RWPE1 (cell line): ENCODE measurements around the gene EPS8.
"Not testable (repeated sequence)": the region's sequence is repeated elsewhere in the genome, so short reads cannot be mapped to it uniquely, and the experiment has no call there.

Experiments
- CTCF ChIA-PET: fragments of 350-600 bp; sonication (Branson Sonifier 250); formaldehyde crosslinking; extraction: SDS; loops from one replicate; lab custom pipeline; 2021; lab: Yijun Ruan, JAX
- POLR2A ChIA-PET: fragments of 400-600 bp; formaldehyde crosslinking; extraction: SDS; loops from one replicate; lab custom pipeline; 2020; ENCODE audit warnings: antibody characterized with exemption; ENCODE audit not compliant: low non-redundant PET; lab: Yijun Ruan, JAX
- DNase-seq: peaks from one replicate; pipeline ENCODE4 v3.0.0; 2012; ENCODE audit warnings: low spot score
- H3K27ac ChIP-seq: fragments of 450-650 bp; 2 replicates; pipeline ENCODE4 v1.5.1; 2017
- CTCF ChIP-seq: fragments of 450-650 bp; conservative IDR thresholded peaks from 2 replicates; pipeline ENCODE4 v1.5.1; 2017; ENCODE audit warnings: low read depth, mild to moderate bottlenecking

Gene EPS8

GRCh38 chr12:15769586-15769985 lies 19.6 kb downstream of the EPS8 start:
- no peak for TF ChIP-seq CTCF
- POLR2A ChIA-PET, result no interaction called here
- CTCF ChIA-PET, result no interaction called here
- H3K27ac ChIP-seq, result no peak overlapping the region
- DNase-seq, result no peak

- POLR2A ChIA-PET, result no interaction called here
- TF ChIP-seq CTCF, result no peak
- H3K27ac ChIP-seq, result no peak overlapping the region
Measured at GRCh38 chr12:15767301-15767700, 21.9 kb downstream of the EPS8 start.

GRCh38 chr12:15763328-15763727 lies 25.9 kb downstream of the EPS8 start:
- DNase-seq, result no peak
- no peak overlapping the region for H3K27ac ChIP-seq
- ChIA-PET POLR2A (no interaction called here), CTCF (interaction anchor here (0.7 kb wide), 1 partner anchor 961 kb away, joined by 4 read pairs; no protein-coding TSS in a partner anchor)
- no peak for TF ChIP-seq CTCF

More at GRCh38 chr12:15767301-15767700, 21.9 kb downstream of the EPS8 start:
- CTCF ChIA-PET, result no interaction called here
- DNase-seq, result no peak

GRCh38 chr12:15762162-15762561 lies 27.0 kb downstream of the EPS8 start:
- DNase-seq, POLR2A ChIA-PET: not testable (repeated sequence)
- CTCF ChIA-PET, result interaction anchor here (0.6 kb wide), 1 partner anchor 104 kb away, joined by 4 read pairs; no protein-coding TSS in a partner anchor

GRCh38 chr12:15757553-15758255 lies 31.5 kb downstream of the EPS8 start:
- no peak overlapping the region for H3K27ac ChIP-seq
- DNase-seq, result peak; percentile 39
- ChIA-PET POLR2A (no interaction called here), CTCF (interaction anchor here (1.1 kb wide), 1 partner anchor 13 kb away, joined by 3 read pairs; no protein-coding TSS in a partner anchor)
- no peak for TF ChIP-seq CTCF

More at GRCh38 chr12:15762162-15762561, 27.0 kb downstream of the EPS8 start:
- H3K27ac ChIP-seq, result not testable (repeated sequence)

GRCh38 chr12:15756822-15757221 lies 32.4 kb downstream of the EPS8 start:
- ChIA-PET CTCF (interaction anchor here (1.1 kb wide), 1 partner anchor 12 kb away, joined by 3 read pairs; no protein-coding TSS in a partner anchor), POLR2A (no interaction called here)
- H3K27ac ChIP-seq, result no peak overlapping the region
- TF ChIP-seq CTCF, result no peak
- peak; percentile 18 for DNase-seq

GRCh38 chr12:15754233-15754632 lies 35.0 kb downstream of the EPS8 start:
- no peak for DNase-seq

More at GRCh38 chr12:15754233-15754632, 35.0 kb downstream of the EPS8 start:
- POLR2A ChIA-PET, result no interaction called here
- CTCF ChIA-PET, result interaction anchor here (0.5 to 1.7 kb wide), 3 partner anchors 164 to 494 kb away, joined by 3 to 5 read pairs (median 3); no protein-coding TSS in a partner anchor
- no peak overlapping the region for H3K27ac ChIP-seq
- TF ChIP-seq CTCF, result no peak
